Spleen (tissue), 7 donors: ENCODE results near the gene IFNA17.

ENCODE experiments used
- POLR2A ChIP-seq, 3 donors: fragments of 450-650 bp; IDR thresholded peaks; one replicate each; pipeline ENCODE4 v1.5.1; 2017; ENCODE audit warnings: antibody characterized with exemption in 3 of 3, mild to moderate bottlenecking in 1 of 3
- POLR2AphosphoS5 ChIP-seq, 3 donors: sonication (generic); formaldehyde crosslinking; IDR thresholded peaks; one replicate each; pipeline ENCODE4 v1.5.1; 2017; ENCODE audit warnings: antibody characterized with exemption in 3 of 3
- TF ChIP-seq, protein P1 (sequence below), 11 experiments: fragments of 200-600 bp in 7 of 11; fragments of 450-650 bp in 4 of 11; sonication (generic) in 4 of 11; IDR thresholded peaks in 8 of 11; conservative IDR thresholded peaks in 3 of 11; 1 replicate in 7 of 11; 2 replicates in 4 of 11; pipeline versions ENCODE4 v1.4.0 to v1.8.0; 2016 to 2021; ENCODE audit warnings: antibody characterized with exemption in 11 of 11, inconsistent platforms in 4 of 11, mild to moderate bottlenecking in 1 of 11
- donor health status: DM: no; HTN: no; CAD: no; lungs with moderate emphysema.
- donor health status: DM: no; HTN: no; CAD: no.
- donor health status: DM: no; HTN: no; CAD: no.

DNA sequence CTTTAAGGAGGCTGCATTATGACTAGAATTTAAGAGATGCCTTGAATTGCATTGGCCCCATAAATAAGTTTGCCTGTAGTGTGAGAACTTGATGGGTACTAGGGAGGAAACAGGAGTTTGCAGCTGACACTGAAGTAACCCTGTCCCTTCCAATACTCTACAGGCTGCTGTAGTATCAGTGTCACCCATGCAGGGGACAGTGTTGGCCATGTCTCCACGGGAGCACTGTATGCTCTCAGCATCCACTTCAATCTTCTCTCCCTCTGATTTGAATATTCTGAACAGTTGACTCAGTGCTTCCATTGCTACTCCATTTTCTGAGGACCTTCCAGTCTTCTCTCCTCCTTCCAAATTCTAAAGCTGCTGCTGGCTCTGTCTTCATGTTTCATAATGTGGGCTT, 23.2 kb upstream of the IFNA17 start:
- TF ChIP-seq, protein P1, sequence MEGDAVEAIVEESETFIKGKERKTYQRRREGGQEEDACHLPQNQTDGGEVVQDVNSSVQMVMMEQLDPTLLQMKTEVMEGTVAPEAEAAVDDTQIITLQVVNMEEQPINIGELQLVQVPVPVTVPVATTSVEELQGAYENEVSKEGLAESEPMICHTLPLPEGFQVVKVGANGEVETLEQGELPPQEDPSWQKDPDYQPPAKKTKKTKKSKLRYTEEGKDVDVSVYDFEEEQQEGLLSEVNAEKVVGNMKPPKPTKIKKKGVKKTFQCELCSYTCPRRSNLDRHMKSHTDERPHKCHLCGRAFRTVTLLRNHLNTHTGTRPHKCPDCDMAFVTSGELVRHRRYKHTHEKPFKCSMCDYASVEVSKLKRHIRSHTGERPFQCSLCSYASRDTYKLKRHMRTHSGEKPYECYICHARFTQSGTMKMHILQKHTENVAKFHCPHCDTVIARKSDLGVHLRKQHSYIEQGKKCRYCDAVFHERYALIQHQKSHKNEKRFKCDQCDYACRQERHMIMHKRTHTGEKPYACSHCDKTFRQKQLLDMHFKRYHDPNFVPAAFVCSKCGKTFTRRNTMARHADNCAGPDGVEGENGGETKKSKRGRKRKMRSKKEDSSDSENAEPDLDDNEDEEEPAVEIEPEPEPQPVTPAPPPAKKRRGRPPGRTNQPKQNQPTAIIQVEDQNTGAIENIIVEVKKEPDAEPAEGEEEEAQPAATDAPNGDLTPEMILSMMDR (IDR thresholded peaks at IDR 0.05 in 8 of 11, conservative IDR thresholded peaks at IDR 0.05 in 3 of 11), result no peak
- TF ChIP-seq POLR2A (IDR thresholded peaks at IDR 0.05) (no peak), POLR2AphosphoS5 (IDR thresholded peaks at IDR 0.05) (no peak)
